ENCODE data around the gene PTPRCAP. TPM values are rescaled to one million over a fixed set of nuclear protein-coding genes. Genes with fewer than 3 reads are reported as not detected.
"Not testable (repeated sequence)": the region's sequence is repeated elsewhere in the genome, so short reads cannot be mapped to it uniquely, and the experiment has no call there.

Gene PTPRCAP
- polyA plus RNA-seq, 3 donors = 2.1 to 14.3 (median 2.8) TPM

DNA sequence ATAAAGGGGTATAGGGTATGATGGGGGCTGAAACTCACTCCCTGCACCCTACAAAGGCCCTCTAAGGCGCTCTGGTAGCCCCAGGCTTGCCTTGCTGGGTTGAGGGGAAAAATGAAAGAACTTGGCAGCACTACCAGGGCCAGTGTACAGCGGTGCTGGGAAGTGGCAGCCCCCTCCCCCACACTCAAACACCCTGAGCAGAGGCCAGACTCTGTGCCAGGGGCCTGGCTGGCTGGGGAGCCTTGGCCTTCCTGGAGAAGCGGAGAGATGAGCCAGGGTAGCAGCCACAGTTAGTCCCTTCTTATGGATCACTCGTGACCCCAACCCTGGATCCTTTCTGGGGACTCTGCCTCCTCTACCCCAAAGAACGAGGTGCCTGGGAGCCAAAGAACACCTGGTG lies 28.9 kb upstream of the PTPRCAP start:
- Mint-ChIP-seq H3K27ac (no peak overlapping the region), H3K27me3 (ENCODE audit: low read depth in 3 of 3) (peaks cover 0 to 10% (median 3%) of the 10 kb centered on the region in 3 donors), H3K36me3 (peaks cover 0 to 2% of the 10 kb centered on the region in 2 donors), H3K4me1 (peaks cover 33% of the 10 kb centered on the region), H3K9me3 (peaks cover 0 to 2% (median 0%) of the 10 kb centered on the region in 7 donors), H3K4me3 (no peak overlapping the region)
- peaks cover 32 to 52% of the 10 kb centered on the region in 2 donors for H3K4me1 ChIP-seq (ENCODE audit: control insufficient read depth in 1 of 2, insufficient read depth in 2 of 2, low read length in 2 of 2)
- no peaks in the 10 kb centered on the region for H4K20me1 ChIP-seq (ENCODE audit: insufficient read depth, low read length)
- no peaks in the 10 kb centered on the region for H3K27me3 ChIP-seq (ENCODE audit: control insufficient read depth in 2 of 2, insufficient read depth in 2 of 2, low read length in 2 of 2)
- H3K27ac ChIP-seq (ENCODE audit: low read depth in 1 of 2, low read length in 2 of 2) = no peak overlapping the region
- no peak overlapping the region for H3K4me3 ChIP-seq (replicated peaks in 1 of 3; ENCODE audit: low read depth in 2 of 3, low read length in 3 of 3)
- H3K79me2 ChIP-seq (ENCODE audit: insufficient read depth, low read length) = peaks cover 7% of the 10 kb centered on the region
- DNase-seq = no peak
- no peak overlapping the region for H3K9ac ChIP-seq (ENCODE audit: insufficient read depth, low read length, poor library complexity, severe bottlenecking)
- no peak overlapping the region for H3K4me2 ChIP-seq (replicated peaks; ENCODE audit: extremely low read depth, low read length, poor library complexity, severe bottlenecking)
- H2AFZ ChIP-seq (ENCODE audit: insufficient read depth, low read depth, low read length, poor library complexity, severe bottlenecking) = no peak overlapping the region
- intact Hi-C loops (cut with micrococcal nuclease) = loop anchor here in 1 of 2 donors (5.0 kb wide), 3 partner anchors 36 to 64 kb away; partner anchors contain the start of genes PPP1CA, RPS6KB2 and TBC1D10C
- no peaks in the 10 kb centered on the region for H3K9me3 ChIP-seq (replicated peaks in 1 of 2; ENCODE audit: control insufficient read depth in 1 of 2, insufficient read depth in 1 of 2, low read length in 2 of 2)
- WGBS (ENCODE audit: insufficient coverage) = 89% methylated on average over 3 of the region's 5 CpGs
- no peaks in the 10 kb centered on the region for H3K36me3 ChIP-seq (replicated peaks in 1 of 2; ENCODE audit: control insufficient read depth in 1 of 2, insufficient read depth in 2 of 2, low read length in 2 of 2)
- TF ChIP-seq, protein P1, sequence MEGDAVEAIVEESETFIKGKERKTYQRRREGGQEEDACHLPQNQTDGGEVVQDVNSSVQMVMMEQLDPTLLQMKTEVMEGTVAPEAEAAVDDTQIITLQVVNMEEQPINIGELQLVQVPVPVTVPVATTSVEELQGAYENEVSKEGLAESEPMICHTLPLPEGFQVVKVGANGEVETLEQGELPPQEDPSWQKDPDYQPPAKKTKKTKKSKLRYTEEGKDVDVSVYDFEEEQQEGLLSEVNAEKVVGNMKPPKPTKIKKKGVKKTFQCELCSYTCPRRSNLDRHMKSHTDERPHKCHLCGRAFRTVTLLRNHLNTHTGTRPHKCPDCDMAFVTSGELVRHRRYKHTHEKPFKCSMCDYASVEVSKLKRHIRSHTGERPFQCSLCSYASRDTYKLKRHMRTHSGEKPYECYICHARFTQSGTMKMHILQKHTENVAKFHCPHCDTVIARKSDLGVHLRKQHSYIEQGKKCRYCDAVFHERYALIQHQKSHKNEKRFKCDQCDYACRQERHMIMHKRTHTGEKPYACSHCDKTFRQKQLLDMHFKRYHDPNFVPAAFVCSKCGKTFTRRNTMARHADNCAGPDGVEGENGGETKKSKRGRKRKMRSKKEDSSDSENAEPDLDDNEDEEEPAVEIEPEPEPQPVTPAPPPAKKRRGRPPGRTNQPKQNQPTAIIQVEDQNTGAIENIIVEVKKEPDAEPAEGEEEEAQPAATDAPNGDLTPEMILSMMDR (IDR thresholded peaks at IDR 0.05) = no peak

DNA sequence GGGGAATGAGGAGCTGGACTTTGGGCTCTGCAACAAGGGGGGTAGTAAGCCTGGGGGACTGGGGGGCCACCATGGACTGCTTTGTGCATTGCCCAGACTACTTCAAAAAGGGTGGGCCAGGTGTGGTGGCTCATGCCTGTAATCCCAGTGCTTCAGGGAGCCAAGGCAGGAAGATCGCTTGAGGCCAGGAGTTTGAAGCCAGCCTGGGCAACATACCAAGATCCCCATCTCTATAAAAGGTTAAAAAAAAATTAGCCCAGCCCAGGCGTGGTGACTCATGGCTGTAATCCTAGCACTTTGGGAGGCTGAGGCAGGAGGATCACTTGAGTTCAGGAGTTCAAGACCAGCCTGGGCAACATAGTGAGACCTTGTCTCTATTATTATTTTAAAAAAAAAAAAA lies 28.0 kb upstream of the PTPRCAP start:
- intact Hi-C loops (cut with micrococcal nuclease) = loop anchor here (2.0 to 5.0 kb wide), 4 partner anchors 37 to 63 kb away; partner anchors contain the start of genes RPS6KB2 (in 2 of the 2), PPP1CA (in 1 of the 2) and TBC1D10C (in 1 of the 2)
- peak overlapping the region; percentile 97 for H3K4me2 ChIP-seq (replicated peaks; ENCODE audit: extremely low read depth, low read length, poor library complexity, severe bottlenecking)
- DNase-seq = not testable (repeated sequence)

More for the DNA sequence above, 28.0 kb upstream of the PTPRCAP start:
- H4K20me1 ChIP-seq (ENCODE audit: insufficient read depth, low read length); H3K36me3 ChIP-seq (replicated peaks in 1 of 2; ENCODE audit: control insufficient read depth in 1 of 2, insufficient read depth in 2 of 2, low read length in 2 of 2); H3K9me3 Mint-ChIP-seq; H3K36me3 Mint-ChIP-seq; H3K79me2 ChIP-seq (ENCODE audit: insufficient read depth, low read length); H3K9me3 ChIP-seq (replicated peaks in 1 of 2; ENCODE audit: control insufficient read depth in 1 of 2, insufficient read depth in 1 of 2, low read length in 2 of 2); H3K27me3 ChIP-seq (ENCODE audit: control insufficient read depth in 2 of 2, insufficient read depth in 2 of 2, low read length in 2 of 2): not testable (repeated sequence)
- Histone ChIP-seq H3K9ac (ENCODE audit: insufficient read depth, low read length, poor library complexity, severe bottlenecking) (peak overlapping the region; percentile 87), H2AFZ (ENCODE audit: insufficient read depth, low read depth, low read length, poor library complexity, severe bottlenecking) (peak overlapping the region; percentile 86), H3K27ac (ENCODE audit: low read depth in 1 of 2, low read length in 2 of 2) (peak overlapping the region in 1 of 2 donors; percentile 87), H3K4me3 (replicated peaks in 1 of 3; ENCODE audit: low read depth in 2 of 3, low read length in 3 of 3) (peak overlapping the region in 1 of 3 experiments; percentile 85), H3K4me1 (ENCODE audit: control insufficient read depth in 1 of 2, insufficient read depth in 2 of 2, low read length in 2 of 2) (peaks cover 32 to 52% of the 10 kb centered on the region in 2 donors)
- WGBS (ENCODE audit: insufficient coverage) = no CpG with 5 or more reads among the region's 2 CpGs
- Mint-ChIP-seq H3K27me3 (ENCODE audit: low read depth in 3 of 3) (peaks cover 2 to 13% (median 4%) of the 10 kb centered on the region in 3 donors), H3K27ac (peak overlapping the region in 5 of 7 donors; percentile 70 to 98 (median 94)), H3K4me3 (peak overlapping the region in 1 of 2 donors; percentile 86), H3K4me1 (peaks cover 33% of the 10 kb centered on the region)
